Measurements from ENCODE around the gene ZNF275.

DNA sequence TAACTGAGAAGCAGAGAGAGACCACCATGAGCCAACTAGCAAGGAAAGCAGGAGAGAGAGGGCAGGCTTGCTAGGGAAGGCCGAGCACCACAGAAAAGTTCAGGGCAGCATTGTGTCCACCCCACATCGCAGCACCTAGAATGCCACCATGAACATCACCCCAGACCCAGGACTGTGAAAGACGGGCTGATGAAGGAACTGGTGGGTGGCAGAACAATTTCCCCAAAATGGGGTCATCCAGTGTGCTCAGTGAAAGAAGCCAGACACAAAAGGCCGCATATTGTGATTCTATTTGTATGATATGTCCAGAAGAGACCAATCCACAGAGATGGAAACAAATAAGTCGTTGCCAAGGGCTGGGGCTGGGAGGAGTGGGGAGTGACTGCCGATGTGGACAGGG, 50.4 kb downstream of the ZNF275 start:
- TF ChIP-seq, protein P1, sequence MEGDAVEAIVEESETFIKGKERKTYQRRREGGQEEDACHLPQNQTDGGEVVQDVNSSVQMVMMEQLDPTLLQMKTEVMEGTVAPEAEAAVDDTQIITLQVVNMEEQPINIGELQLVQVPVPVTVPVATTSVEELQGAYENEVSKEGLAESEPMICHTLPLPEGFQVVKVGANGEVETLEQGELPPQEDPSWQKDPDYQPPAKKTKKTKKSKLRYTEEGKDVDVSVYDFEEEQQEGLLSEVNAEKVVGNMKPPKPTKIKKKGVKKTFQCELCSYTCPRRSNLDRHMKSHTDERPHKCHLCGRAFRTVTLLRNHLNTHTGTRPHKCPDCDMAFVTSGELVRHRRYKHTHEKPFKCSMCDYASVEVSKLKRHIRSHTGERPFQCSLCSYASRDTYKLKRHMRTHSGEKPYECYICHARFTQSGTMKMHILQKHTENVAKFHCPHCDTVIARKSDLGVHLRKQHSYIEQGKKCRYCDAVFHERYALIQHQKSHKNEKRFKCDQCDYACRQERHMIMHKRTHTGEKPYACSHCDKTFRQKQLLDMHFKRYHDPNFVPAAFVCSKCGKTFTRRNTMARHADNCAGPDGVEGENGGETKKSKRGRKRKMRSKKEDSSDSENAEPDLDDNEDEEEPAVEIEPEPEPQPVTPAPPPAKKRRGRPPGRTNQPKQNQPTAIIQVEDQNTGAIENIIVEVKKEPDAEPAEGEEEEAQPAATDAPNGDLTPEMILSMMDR (IDR thresholded peaks at IDR 0.05): no peak
- no peak for TF ChIP-seq POLR2AphosphoS5 (IDR thresholded peaks at IDR 0.05; ENCODE audit: insufficient read depth in 1 of 2, low read depth in 1 of 2)
